WTC11 (cell line): ENCODE results near the gene CPE.

Experiments used
- SMAD3 ChIP-seq: sonication (generic); formaldehyde crosslinking; IDR thresholded peaks from 2 replicates; pipeline ENCODE4 v1.8.0; 2022; ENCODE audit warnings: missing genetic modification reagents, mild to moderate bottlenecking, borderline replicate concordance
- TF ChIP-seq, protein P1 (sequence below): fragments of 200-600 bp; IDR thresholded peaks from 2 replicates; pipeline ENCODE4 v1.8.0; 2022; ENCODE audit warnings: antibody characterized with exemption

DNA sequence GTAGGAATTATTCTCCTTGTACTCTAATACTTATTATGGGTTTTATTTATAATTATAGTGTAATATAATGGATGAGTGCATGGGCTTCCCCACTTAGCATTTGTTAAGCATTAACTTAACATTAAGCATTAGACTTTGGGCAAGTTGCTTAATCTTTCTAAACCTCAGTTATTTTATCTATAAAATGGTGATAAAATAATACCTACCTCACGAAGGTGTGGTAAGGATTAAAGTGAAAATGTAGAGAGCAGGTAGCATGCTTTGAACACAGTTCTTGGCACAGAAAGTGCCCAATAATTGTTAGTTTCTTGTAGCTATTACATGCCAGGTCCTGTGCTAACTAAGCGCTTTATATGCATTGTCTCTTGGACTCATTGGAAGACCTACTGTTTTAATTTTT, 48.7 kb upstream of the CPE start:
- TF ChIP-seq, protein P1, sequence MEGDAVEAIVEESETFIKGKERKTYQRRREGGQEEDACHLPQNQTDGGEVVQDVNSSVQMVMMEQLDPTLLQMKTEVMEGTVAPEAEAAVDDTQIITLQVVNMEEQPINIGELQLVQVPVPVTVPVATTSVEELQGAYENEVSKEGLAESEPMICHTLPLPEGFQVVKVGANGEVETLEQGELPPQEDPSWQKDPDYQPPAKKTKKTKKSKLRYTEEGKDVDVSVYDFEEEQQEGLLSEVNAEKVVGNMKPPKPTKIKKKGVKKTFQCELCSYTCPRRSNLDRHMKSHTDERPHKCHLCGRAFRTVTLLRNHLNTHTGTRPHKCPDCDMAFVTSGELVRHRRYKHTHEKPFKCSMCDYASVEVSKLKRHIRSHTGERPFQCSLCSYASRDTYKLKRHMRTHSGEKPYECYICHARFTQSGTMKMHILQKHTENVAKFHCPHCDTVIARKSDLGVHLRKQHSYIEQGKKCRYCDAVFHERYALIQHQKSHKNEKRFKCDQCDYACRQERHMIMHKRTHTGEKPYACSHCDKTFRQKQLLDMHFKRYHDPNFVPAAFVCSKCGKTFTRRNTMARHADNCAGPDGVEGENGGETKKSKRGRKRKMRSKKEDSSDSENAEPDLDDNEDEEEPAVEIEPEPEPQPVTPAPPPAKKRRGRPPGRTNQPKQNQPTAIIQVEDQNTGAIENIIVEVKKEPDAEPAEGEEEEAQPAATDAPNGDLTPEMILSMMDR: no peak
- TF ChIP-seq SMAD3 (CRISPR knock-in tag): no peak
